ENCODE data around the gene EIF3K.

DNA sequence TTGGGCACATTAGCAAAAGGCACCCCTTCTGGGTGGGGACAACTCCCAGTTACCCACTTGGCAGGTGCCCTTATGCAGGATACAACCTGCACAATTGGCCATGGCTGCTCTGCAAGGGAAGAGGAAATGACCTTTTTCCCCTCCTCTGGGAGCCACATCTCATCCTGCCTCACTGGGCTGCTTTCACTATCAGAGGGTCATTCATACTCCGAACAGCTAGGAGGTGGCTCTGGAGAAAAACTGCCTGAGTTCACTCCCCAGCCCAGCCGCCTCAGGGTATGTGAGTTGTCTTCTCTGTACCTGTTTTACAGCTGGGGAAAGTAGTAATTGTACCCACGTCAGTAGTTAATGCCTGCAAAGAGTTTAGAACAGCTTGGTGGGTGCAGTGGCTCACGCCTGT lies 21.4 kb downstream of the EIF3K start:
- TF ChIP-seq, protein P1, sequence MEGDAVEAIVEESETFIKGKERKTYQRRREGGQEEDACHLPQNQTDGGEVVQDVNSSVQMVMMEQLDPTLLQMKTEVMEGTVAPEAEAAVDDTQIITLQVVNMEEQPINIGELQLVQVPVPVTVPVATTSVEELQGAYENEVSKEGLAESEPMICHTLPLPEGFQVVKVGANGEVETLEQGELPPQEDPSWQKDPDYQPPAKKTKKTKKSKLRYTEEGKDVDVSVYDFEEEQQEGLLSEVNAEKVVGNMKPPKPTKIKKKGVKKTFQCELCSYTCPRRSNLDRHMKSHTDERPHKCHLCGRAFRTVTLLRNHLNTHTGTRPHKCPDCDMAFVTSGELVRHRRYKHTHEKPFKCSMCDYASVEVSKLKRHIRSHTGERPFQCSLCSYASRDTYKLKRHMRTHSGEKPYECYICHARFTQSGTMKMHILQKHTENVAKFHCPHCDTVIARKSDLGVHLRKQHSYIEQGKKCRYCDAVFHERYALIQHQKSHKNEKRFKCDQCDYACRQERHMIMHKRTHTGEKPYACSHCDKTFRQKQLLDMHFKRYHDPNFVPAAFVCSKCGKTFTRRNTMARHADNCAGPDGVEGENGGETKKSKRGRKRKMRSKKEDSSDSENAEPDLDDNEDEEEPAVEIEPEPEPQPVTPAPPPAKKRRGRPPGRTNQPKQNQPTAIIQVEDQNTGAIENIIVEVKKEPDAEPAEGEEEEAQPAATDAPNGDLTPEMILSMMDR (IDR thresholded peaks at IDR 0.05): no peak
- TF ChIP-seq POLR2A (IDR thresholded peaks at IDR 0.05; ENCODE audit: low read length): no peak
- TF ChIP-seq, protein P2, sequence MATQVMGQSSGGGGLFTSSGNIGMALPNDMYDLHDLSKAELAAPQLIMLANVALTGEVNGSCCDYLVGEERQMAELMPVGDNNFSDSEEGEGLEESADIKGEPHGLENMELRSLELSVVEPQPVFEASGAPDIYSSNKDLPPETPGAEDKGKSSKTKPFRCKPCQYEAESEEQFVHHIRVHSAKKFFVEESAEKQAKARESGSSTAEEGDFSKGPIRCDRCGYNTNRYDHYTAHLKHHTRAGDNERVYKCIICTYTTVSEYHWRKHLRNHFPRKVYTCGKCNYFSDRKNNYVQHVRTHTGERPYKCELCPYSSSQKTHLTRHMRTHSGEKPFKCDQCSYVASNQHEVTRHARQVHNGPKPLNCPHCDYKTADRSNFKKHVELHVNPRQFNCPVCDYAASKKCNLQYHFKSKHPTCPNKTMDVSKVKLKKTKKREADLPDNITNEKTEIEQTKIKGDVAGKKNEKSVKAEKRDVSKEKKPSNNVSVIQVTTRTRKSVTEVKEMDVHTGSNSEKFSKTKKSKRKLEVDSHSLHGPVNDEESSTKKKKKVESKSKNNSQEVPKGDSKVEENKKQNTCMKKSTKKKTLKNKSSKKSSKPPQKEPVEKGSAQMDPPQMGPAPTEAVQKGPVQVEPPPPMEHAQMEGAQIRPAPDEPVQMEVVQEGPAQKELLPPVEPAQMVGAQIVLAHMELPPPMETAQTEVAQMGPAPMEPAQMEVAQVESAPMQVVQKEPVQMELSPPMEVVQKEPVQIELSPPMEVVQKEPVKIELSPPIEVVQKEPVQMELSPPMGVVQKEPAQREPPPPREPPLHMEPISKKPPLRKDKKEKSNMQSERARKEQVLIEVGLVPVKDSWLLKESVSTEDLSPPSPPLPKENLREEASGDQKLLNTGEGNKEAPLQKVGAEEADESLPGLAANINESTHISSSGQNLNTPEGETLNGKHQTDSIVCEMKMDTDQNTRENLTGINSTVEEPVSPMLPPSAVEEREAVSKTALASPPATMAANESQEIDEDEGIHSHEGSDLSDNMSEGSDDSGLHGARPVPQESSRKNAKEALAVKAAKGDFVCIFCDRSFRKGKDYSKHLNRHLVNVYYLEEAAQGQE (IDR thresholded peaks at IDR 0.05): no peak
- TF ChIP-seq, protein P3, sequence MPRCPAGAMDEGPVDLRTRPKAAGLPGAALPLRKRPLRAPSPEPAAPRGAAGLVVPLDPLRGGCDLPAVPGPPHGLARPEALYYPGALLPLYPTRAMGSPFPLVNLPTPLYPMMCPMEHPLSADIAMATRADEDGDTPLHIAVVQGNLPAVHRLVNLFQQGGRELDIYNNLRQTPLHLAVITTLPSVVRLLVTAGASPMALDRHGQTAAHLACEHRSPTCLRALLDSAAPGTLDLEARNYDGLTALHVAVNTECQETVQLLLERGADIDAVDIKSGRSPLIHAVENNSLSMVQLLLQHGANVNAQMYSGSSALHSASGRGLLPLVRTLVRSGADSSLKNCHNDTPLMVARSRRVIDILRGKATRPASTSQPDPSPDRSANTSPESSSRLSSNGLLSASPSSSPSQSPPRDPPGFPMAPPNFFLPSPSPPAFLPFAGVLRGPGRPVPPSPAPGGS (IDR thresholded peaks at IDR 0.05): no peak
